GM18858 (cell line): ENCODE results near the gene ANKRD16.
"Not testable (repeated sequence)": the region's sequence is repeated elsewhere in the genome, so short reads cannot be mapped to it uniquely, and the experiment has no call there.

Experiments
- ATAC-seq: cut with Tn5 transposase; IDR thresholded peaks from one replicate; pipeline ENCODE4 v1.9.1; 2021; ENCODE audit not compliant: unreplicated experiment

ANKRD16 gene

GRCh38 chr10:5889624-5890451 lies at the start of gene ANKRD16, which contains the start of gene FBH1:
Gene ANKRD16 (minus strand): TSS chr10:5889893. CDS start chr10:5889354, 539 bp downstream.
Gene FBH1 (plus strand): TSS chr10:5890243. CDS start chr10:5890346, 103 bp downstream.
- ATAC-seq = peak; percentile 81

GRCh38 chr10:5938291-5938690 lies 48.6 kb upstream of the ANKRD16 start:
- no peak for ATAC-seq

GRCh38 chr10:5937016-5937415 lies 47.3 kb upstream of the ANKRD16 start:
- no peak for ATAC-seq

- ATAC-seq = no peak
Measured at GRCh38 chr10:5935628-5936027, 45.9 kb upstream of the ANKRD16 start.

- no peak for ATAC-seq
Measured at GRCh38 chr10:5933909-5934546, 44.3 kb upstream of the ANKRD16 start.

- ATAC-seq = no peak
Measured at GRCh38 chr10:5932345-5932744, 42.7 kb upstream of the ANKRD16 start.

GRCh38 chr10:5930272-5930671 lies 40.6 kb upstream of the ANKRD16 start:
- ATAC-seq = no peak

GRCh38 chr10:5929442-5929841 lies 39.7 kb upstream of the ANKRD16 start:
- no peak for ATAC-seq

- no peak for ATAC-seq
Measured at GRCh38 chr10:5927306-5927705, 37.6 kb upstream of the ANKRD16 start.

DNA sequence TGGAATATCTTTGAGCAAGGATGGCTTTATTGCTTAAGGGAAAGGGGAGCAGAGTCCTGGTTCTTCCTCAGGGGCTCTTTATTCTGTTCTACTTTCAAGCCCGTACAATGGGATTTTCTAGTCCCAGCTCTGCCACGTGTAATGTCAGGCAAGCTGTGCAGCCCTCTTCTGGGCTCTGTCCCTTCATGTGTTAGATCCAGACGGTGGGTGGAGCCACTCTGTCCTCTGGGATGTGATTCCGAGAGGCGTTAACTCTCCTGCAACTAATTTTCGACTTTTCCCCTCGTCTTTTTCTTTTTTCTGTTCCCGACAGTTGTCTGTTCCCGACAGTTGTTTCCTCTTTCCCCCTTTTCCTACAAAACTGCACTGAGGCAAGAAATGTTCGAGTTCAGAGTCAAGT lies 35.2 kb upstream of the ANKRD16 start:
- ATAC-seq = no peak

DNA sequence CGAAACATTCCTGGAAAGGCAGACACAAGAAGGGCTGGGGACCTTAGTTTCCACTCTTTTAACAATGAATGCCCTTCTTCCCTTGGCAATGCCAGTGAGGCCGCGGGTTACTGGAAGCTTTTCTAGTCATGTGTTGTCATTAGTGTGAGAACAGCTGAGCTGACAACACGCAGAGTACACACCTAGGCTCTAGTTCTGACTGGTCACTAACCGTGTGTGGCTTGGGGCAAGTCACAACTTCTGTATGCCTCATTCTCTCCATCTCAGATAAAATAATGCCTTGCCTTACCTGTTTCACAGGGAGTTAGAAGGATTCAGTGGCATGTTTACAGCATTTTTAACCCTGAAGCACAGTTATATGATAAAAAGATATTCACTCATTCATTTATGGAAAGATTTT lies 32.1 kb upstream of the ANKRD16 start:
- ATAC-seq = no peak

DNA sequence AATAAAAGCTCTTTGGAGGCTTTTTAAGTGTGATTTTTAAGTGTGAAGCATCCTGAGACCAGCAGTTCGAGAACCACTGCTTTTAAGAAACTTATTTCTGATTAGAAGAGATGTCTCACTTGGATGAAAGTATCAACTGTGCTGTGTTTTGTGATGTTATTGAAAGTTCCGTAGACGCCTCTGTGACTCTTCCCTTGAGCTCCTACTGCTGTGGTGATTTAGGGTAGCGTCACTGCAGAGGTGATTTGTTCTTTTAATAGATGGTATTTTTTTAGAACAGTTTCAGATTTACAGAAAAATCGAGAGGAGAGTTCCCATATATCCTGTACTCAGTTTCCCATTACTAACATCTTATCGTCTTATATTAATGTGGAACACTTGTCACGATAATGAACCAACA lies 29.9 kb upstream of the ANKRD16 start:
- ATAC-seq = no peak

GRCh38 chr10:5918763-5919162 lies 29.1 kb upstream of the ANKRD16 start:
- ATAC-seq = no peak

GRCh38 chr10:5917305-5917704 lies 27.6 kb upstream of the ANKRD16 start:
- no peak for ATAC-seq

DNA sequence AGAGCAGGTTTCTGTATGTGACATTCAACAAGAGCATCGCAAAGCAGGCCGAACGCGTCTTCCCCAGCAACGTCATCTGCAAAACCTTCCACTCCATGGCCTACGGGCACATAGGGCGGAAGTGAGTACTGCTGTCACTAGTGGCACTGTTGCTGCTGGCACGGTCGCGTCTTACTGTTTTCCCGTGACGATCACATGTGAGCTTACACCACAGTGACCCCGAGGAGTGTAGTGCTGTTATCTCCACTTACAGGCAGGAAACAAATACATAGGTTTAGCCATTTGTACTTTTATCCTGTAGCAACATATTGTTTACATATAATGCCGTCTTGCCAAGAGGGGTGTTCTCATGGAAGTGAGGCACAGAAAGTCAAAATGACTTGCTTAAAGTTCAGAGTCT lies 25.8 kb upstream of the ANKRD16 start:
- no peak for ATAC-seq

- no peak for ATAC-seq
Measured at GRCh38 chr10:5913736-5914135, 24.0 kb upstream of the ANKRD16 start.

DNA sequence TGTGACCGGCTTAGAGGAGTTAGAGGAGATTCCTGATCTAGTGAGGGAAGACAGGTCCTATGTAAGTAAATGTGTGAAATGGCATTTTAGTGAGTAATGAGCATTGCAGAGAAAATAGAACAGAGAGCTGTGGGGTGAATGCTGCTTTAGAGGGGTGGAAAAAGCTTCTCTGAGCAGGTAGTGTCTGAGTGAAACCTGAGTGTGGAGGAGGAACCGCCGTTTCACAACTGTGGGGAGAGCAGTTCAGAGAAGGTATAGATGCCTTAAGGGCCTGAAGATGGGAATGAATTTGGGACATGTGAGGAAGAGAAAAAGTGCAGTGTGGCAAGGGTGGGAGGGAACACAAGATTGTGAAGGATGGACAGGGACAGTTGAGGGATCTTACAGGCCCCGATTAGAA lies 22.0 kb upstream of the ANKRD16 start:
- ATAC-seq = no peak

DNA sequence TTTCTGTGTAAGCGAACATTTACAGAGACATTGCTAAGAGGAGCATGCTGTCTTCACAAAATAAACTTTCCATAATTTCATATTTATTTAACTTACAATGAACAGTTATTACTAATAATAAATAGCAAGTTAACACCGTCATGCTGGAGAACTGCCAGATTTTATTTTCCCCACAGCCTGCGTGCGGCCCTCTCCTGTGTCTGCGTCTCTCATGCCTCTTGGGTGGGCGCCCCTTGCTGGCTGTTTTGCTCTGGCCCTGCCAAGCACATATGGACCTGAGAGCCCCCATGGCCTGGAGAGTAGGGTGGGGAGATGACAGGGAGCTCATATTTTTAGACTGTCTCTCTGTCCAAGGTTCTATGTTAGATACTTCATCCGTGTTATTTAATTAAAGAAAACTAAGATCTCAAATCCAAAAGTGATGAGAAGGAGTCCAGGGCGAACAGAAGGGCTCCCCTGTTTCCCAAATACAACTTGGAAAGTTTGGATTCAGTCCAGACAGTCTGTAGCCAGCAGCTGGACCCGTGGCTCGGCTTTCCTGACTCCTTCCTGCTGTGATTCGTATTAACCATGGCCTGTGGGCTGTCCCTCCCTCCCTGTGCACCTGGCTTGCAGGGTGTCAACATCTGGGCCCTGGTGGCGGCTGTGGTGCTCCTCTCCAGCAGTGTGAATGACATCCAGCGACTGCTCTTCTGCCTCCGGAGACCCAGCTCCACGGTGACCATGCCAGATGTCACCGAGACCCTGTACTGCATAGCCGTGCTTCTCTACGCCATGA lies 20.8 kb upstream of the ANKRD16 start:
- no peak for ATAC-seq

DNA sequence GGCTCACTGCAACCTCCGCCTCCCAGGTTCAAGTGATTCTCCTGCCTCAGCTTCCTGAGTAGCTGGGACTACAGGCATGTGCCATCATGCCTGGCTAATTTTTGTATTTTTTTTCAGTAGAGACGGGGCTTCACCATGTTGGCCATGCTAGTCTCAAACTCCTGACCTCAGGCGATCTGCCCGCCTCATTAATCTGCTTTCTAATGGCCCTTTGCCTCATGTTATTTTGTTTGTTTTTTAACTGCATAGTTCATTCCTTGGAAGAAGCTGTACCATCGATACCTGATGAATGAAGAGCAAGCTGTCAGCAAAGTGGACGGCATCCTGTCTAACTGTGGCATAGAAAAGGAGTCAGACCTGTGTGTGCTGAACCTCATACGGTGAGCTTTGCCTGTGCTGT lies 19.0 kb upstream of the ANKRD16 start:
- not testable (repeated sequence) for ATAC-seq

DNA sequence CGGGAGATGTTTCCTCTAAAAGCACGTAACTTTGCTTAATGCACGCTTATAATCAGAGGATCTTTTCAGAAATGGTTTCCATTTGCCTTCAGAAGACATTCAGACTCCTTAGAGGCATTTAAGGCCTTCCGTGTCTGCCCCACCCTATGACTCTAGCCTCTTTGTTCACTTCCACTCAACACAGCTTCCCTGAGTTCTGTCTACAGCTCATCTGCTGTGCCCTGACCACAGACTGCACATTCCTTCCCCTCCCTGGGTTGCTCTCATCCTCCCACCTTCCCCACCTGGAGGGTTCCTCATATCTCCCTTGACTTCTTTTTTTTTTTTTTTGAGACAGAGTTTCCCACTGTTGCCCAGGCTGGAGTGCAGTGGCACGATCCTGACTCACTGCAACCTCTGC lies 17.0 kb upstream of the ANKRD16 start:
- no peak for ATAC-seq

DNA sequence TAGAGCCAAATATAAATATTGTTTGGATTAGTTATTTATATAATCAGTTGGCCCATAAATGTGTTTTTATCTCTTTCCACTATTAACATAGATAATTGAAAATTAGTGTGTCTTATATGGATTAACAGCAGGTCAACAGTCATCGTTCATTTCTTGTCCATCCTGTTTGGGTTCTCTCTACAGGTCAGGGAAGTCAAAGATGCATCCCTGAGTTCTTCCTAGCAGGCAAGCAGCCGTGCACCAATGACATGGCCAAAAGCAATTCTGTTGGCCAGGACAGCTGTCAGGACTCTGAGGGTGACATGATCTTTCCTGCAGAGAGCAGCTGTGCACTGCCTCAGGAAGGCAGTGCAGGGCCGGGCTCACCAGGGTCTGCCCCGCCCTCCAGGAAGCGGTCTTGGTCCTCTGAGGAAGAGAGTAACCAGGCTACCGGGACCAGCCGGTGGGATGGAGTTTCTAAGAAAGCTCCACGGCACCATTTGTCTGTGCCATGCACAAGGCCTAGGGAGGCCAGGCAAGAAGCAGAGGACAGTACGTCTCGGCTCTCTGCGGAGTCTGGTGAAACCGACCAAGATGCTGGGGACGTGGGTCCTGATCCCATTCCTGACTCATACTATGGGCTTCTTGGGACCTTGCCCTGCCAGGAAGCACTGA lies 16.3 kb upstream of the ANKRD16 start:
- ATAC-seq = no peak
